Hypothalamus (tissue), 51 donors: Measurements from ENCODE around the gene NADSYN1.

Experiments used
- DNase-seq, 51 donors: peaks; one replicate each; lab custom pipeline; 2025; lab: John Stamatoyannopoulos, UW

The NADSYN1 gene

GRCh38 chr11:71489311-71490043 lies 36.5 kb downstream of the NADSYN1 start:
- no peak for DNase-seq

- no peak for DNase-seq
Observed at GRCh38 chr11:71490044-71490730, 37.2 kb downstream of the NADSYN1 start.

GRCh38 chr11:71490731-71491390 lies 37.9 kb downstream of the NADSYN1 start:
- no peak for DNase-seq

- DNase-seq: no peak
Observed at GRCh38 chr11:71491531-71491930, 38.5 kb downstream of the NADSYN1 start.

GRCh38 chr11:71491940-71492339 lies 38.9 kb downstream of the NADSYN1 start:
- no peak for DNase-seq

- DNase-seq: no peak
Observed at GRCh38 chr11:71495286-71496230, 42.6 kb downstream of the NADSYN1 start.

GRCh38 chr11:71496421-71496820 lies 43.4 kb downstream of the NADSYN1 start:
- no peak for DNase-seq

- no peak for DNase-seq
Observed at GRCh38 chr11:71498091-71498490, 45.1 kb downstream of the NADSYN1 start.

GRCh38 chr11:71499125-71499524 lies 46.1 kb downstream of the NADSYN1 start:
- DNase-seq: no peak

- peak in 1 of 51 donors; percentile 4 for DNase-seq
Observed at GRCh38 chr11:71499546-71499945, 46.5 kb downstream of the NADSYN1 start.

GRCh38 chr11:71500601-71501021 lies 47.6 kb downstream of the NADSYN1 start:
- peak in 17 of 51 donors; percentile 4 to 47 (median 23) for DNase-seq

- no peak for DNase-seq
Observed at GRCh38 chr11:71501071-71501985, 48.3 kb downstream of the NADSYN1 start.

GRCh38 chr11:71502026-71502425 lies 49.0 kb downstream of the NADSYN1 start:
- DNase-seq: no peak

- DNase-seq: no peak
Observed at GRCh38 chr11:71502871-71503435, 50.0 kb downstream of the NADSYN1 start.

GRCh38 chr11:71504531-71504930 lies 51.5 kb downstream of the NADSYN1 start:
- peak in 1 of 51 donors; percentile 2 for DNase-seq

- no peak for DNase-seq
Observed at GRCh38 chr11:71505001-71505400, 52.0 kb downstream of the NADSYN1 start.

GRCh38 chr11:71505781-71506180 lies 52.8 kb downstream of the NADSYN1 start:
- DNase-seq: no peak

GRCh38 chr11:71507102-71507501 lies 54.1 kb downstream of the NADSYN1 start:
- no peak for DNase-seq
